ENCODE data around the gene TSSC4. TPM values are rescaled to one million over a fixed set of nuclear protein-coding genes. Genes with fewer than 3 reads are reported as not detected.

The TSSC4 gene
- total RNA-seq, 1 donor = 54.8 TPM

GRCh38 chr11:2445746-2446551 lies 45.4 kb downstream of the TSSC4 start:
- H3K4me3 ChIP-seq (ENCODE audit: low read depth, low read length) = no peak overlapping the region
- DNase-seq (ENCODE audit: low read depth) = no peak
- TF ChIP-seq CTCF (IDR thresholded peaks at IDR 0.05; ENCODE audit: insufficient read depth, low read depth, low read length) = no peak

GRCh38 chr11:2446590-2447252 lies 46.2 kb downstream of the TSSC4 start:
- no peak overlapping the region for H3K4me3 ChIP-seq (ENCODE audit: low read depth, low read length)
- no peak for DNase-seq (ENCODE audit: low read depth)
- TF ChIP-seq CTCF (IDR thresholded peaks at IDR 0.05; ENCODE audit: insufficient read depth, low read depth, low read length) = no peak

- DNase-seq (ENCODE audit: low read depth) = no peak
Observed at GRCh38 chr11:2447253-2447950, 46.9 kb downstream of the TSSC4 start.

GRCh38 chr11:2447951-2448650 lies 47.6 kb downstream of the TSSC4 start:
- no peak for DNase-seq (ENCODE audit: low read depth)
- no peak overlapping the region for H3K4me3 ChIP-seq (ENCODE audit: low read depth, low read length)
- no peak for TF ChIP-seq CTCF (IDR thresholded peaks at IDR 0.05; ENCODE audit: insufficient read depth, low read depth, low read length)

More at GRCh38 chr11:2447253-2447950, 46.9 kb downstream of the TSSC4 start:
- H3K4me3 ChIP-seq (ENCODE audit: low read depth, low read length) = no peak overlapping the region
- TF ChIP-seq CTCF (IDR thresholded peaks at IDR 0.05; ENCODE audit: insufficient read depth, low read depth, low read length) = no peak

GRCh38 chr11:2448661-2449547 lies 48.4 kb downstream of the TSSC4 start:
- no peak for TF ChIP-seq CTCF (IDR thresholded peaks at IDR 0.05; ENCODE audit: insufficient read depth, low read depth, low read length)
- H3K4me3 ChIP-seq (ENCODE audit: low read depth, low read length) = no peak overlapping the region
- DNase-seq (ENCODE audit: low read depth) = no peak

All from fibroblast of villous mesenchyme (primary cell).